MM.1S (cell line): ENCODE data around the gene IL12RB1.
A peak's percentile ranks its signal among the peaks of the same experiment; 100 is the strongest.

Experiments used
- DNase-seq: peaks from one replicate; pipeline ENCODE4 v3.0.0-alpha.2; 2015
- H2AFZ ChIP-seq: fragments of 300-600 bp; sonication (generic); 2 replicates; pipeline ENCODE4 v1.6.0; 2016; ENCODE audit warnings: antibody characterized with exemption, low read length
- H3F3A ChIP-seq: fragments of 300-600 bp; sonication (generic); 2 replicates; pipeline ENCODE4 v1.6.1; 2016; ENCODE audit warnings: mild to moderate bottlenecking, antibody characterized with exemption, low read length, moderate library complexity, mixed read lengths; ENCODE audit not compliant: insufficient read depth
- H3K27ac ChIP-seq: fragments of 300-600 bp; sonication (generic); 2 replicates; pipeline ENCODE4 v1.5.1; 2016; ENCODE audit warnings: mild to moderate bottlenecking, low read length
- H3K27me3 ChIP-seq: fragments of 300-600 bp; sonication (generic); replicated peaks from 2 replicates; pipeline ENCODE4 v1.6.0; 2016; ENCODE audit warnings: low read length; ENCODE audit not compliant: insufficient read depth
- H3K36me3 ChIP-seq: fragments of 300-600 bp; sonication (generic); replicated peaks from 2 replicates; pipeline ENCODE4 v1.6.1; 2016; ENCODE audit warnings: mild to moderate bottlenecking, low read length, mixed read lengths; ENCODE audit not compliant: insufficient read depth
- H3K4me1 ChIP-seq: fragments of 300-600 bp; sonication (generic); 2 replicates; pipeline ENCODE4 v1.6.1; 2016; ENCODE audit warnings: low read length, mixed read lengths
- H3K4me2 ChIP-seq: fragments of 300-600 bp; sonication (generic); 2 replicates; pipeline ENCODE4 v1.6.0; 2016; ENCODE audit warnings: low read depth, low read length
- H3K4me3 ChIP-seq: fragments of 300-600 bp; sonication (generic); 2 replicates; pipeline ENCODE4 v1.5.1; 2016; ENCODE audit warnings: low read length, mixed read lengths
- H3K79me2 ChIP-seq: fragments of 300-600 bp; sonication (generic); 2 replicates; pipeline ENCODE4 v1.6.1; 2016; ENCODE audit warnings: mixed run types, low read length, mixed read lengths
- H3K9ac ChIP-seq: fragments of 300-600 bp; sonication (generic); 2 replicates; pipeline ENCODE4 v1.6.1; 2016; ENCODE audit warnings: low read length, mixed read lengths
- H3K9me2 ChIP-seq: fragments of 300-600 bp; sonication (generic); replicated peaks from 2 replicates; pipeline ENCODE4 v1.6.1; 2016; ENCODE audit warnings: mild to moderate bottlenecking, low read length, mixed read lengths; ENCODE audit not compliant: insufficient read depth
- H3K9me3 ChIP-seq: fragments of 300-600 bp; sonication (generic); replicated peaks from 2 replicates; pipeline ENCODE4 v1.6.1; 2016; ENCODE audit warnings: mild to moderate bottlenecking, low read length, mixed read lengths; ENCODE audit not compliant: insufficient read depth
- H4K20me1 ChIP-seq: fragments of 300-600 bp; sonication (generic); 2 replicates; pipeline ENCODE4 v1.6.1; 2016; ENCODE audit warnings: mild to moderate bottlenecking, low read length, moderate library complexity, mixed read lengths; ENCODE audit not compliant: insufficient read depth
- EZH2 ChIP-seq: fragments of 300-600 bp; sonication (generic); optimal IDR thresholded peaks from 2 replicates; pipeline ENCODE3; 2017; ENCODE audit warnings: low read depth, mild to moderate bottlenecking, antibody characterized with exemption, low read length, mixed read lengths
- EZH2phosphoT487 ChIP-seq: fragments of 300-600 bp; sonication (generic); IDR thresholded peaks from 2 replicates; pipeline ENCODE4 v1.6.1; 2018; ENCODE audit warnings: antibody characterized with exemption, low read length
- TF ChIP-seq, protein P1 (sequence below): fragments of 300-600 bp; sonication (generic); IDR thresholded peaks from 2 replicates; pipeline ENCODE4 v1.5.1; 2016; ENCODE audit warnings: antibody characterized with exemption, low read length, mixed read lengths

The IL12RB1 gene

DNA sequence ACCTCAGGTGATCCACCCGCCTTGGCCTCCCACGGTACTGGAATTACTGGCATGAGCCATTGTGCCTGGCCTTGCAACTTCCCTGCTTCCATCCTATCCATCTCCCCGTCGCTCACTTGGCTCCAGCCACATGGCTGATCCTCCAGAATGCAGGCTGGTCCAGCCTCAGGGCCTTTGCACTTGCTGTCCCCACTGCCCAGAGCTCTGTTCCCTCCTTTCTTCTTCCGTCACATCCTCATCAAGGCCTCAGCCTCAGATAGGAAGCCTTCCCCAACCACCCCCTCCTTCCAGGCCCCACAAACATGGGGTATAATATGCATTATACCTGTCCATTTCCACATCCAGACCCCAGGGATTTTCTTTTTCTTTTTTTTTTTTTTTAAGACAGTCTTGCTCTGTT, 27.1 kb upstream of the IL12RB1 start:
- H3F3A ChIP-seq = peaks cover 10% of the 10 kb centered on the region
- peaks cover 13% of the 10 kb centered on the region for H3K4me1 ChIP-seq
- peaks cover 9% of the 10 kb centered on the region for H3K79me2 ChIP-seq
- no peak overlapping the region for H2AFZ ChIP-seq
- no peak for DNase-seq
- H3K9ac ChIP-seq = no peak overlapping the region
- H3K9me3 ChIP-seq = no peaks in the 10 kb centered on the region
- no peak overlapping the region for H3K4me2 ChIP-seq
- TF ChIP-seq EZH2 (no peak), EZH2phosphoT487 (no peak)
- TF ChIP-seq, protein P1, sequence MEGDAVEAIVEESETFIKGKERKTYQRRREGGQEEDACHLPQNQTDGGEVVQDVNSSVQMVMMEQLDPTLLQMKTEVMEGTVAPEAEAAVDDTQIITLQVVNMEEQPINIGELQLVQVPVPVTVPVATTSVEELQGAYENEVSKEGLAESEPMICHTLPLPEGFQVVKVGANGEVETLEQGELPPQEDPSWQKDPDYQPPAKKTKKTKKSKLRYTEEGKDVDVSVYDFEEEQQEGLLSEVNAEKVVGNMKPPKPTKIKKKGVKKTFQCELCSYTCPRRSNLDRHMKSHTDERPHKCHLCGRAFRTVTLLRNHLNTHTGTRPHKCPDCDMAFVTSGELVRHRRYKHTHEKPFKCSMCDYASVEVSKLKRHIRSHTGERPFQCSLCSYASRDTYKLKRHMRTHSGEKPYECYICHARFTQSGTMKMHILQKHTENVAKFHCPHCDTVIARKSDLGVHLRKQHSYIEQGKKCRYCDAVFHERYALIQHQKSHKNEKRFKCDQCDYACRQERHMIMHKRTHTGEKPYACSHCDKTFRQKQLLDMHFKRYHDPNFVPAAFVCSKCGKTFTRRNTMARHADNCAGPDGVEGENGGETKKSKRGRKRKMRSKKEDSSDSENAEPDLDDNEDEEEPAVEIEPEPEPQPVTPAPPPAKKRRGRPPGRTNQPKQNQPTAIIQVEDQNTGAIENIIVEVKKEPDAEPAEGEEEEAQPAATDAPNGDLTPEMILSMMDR = no peak
- no peaks in the 10 kb centered on the region for H4K20me1 ChIP-seq
- H3K4me3 ChIP-seq = no peak overlapping the region
- no peaks in the 10 kb centered on the region for H3K36me3 ChIP-seq
- H3K27me3 ChIP-seq = 0 out of 2 replicates have a peak, but pooled peaks cover 6% of the 10 kb centered on the region
- no peak overlapping the region for H3K27ac ChIP-seq
- no peaks in the 10 kb centered on the region for H3K9me2 ChIP-seq

DNA sequence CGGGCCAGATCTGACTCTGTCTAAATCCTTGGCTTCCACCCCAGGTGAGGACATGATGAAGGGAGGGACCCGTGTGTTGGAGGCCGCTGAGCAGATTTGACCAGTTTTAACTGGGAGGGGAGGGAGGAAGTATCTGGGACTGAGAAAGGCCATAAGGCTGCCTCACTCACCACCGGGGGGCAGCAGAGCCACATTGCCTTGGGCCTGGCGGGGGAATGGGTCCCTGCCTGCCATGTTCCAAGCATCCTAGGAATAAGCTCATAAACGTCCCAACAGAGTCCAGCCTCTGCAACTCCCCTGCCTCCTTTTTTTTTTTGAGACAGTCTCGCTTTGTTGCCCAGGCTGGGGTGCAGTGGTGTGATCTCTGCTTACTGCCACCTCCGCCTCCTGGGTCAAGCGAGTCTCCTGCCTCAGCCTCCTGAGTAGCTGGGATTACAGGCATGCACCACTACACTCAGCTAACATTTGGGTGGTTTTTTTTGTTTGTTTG, 26.3 kb upstream of the IL12RB1 start:
- Histone ChIP-seq H3K9me2 (no peaks in the 10 kb centered on the region), H3K4me3 (no peak overlapping the region), H4K20me1 (no peaks in the 10 kb centered on the region), H3K36me3 (no peaks in the 10 kb centered on the region), H3K27me3 (0 out of 2 replicates have a peak, but pooled peaks cover 8% of the 10 kb centered on the region), H3K4me1 (peaks cover 8% of the 10 kb centered on the region), H2AFZ (no peak overlapping the region), H3K79me2 (peaks cover under 1% of the 10 kb centered on the region; the same call in 1 of the 2 replicates), H3K27ac (no peak overlapping the region), H3F3A (0 out of 2 replicates have a peak, but pooled peaks cover 5% of the 10 kb centered on the region), H3K4me2 (no peak overlapping the region), H3K9me3 (no peaks in the 10 kb centered on the region), H3K9ac (no peak overlapping the region)
- peak; percentile 74 for DNase-seq
- TF ChIP-seq EZH2phosphoT487 (no peak), EZH2 (no peak)
- TF ChIP-seq, protein P1 = peak; percentile 90

DNA sequence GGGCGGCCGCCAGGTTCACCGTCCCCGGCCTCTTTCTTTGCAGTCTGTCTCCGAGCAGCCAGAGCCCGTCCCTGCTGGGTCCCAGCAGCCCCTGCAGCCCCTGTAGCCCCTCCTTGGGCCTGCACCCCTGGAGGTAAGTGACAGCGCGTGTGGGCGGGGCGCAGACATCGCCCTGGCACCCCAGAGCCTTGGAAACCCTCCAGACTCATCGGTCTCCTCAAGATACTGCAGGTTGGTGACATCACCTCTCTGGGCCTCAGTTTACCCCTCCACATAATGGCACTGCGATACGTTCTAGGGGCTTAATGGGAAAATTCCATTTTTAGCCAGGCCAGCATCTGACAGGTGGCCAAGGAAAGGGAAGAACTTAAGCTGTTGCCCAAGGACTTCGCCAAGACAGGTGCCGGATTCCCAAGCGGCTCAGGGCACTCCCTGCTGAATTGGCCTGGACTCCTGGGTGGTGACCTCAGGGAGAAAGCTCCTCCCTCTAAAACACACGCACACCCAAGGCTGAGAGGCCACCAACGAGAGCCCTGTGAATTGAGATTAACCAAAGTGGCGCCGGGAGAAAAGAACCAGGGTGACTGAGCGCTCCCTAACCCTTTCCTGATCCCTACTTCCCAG, 24.0 kb upstream of the IL12RB1 start:
- DNase-seq = no peak

More for the DNA sequence above, 24.0 kb upstream of the IL12RB1 start:
- Histone ChIP-seq H3F3A (0 out of 2 replicates have a peak, but pooled peaks cover 5% of the 10 kb centered on the region), H2AFZ (peak overlapping the region; percentile 96), H3K4me3 (peak overlapping the region; percentile 87), H3K36me3 (no peaks in the 10 kb centered on the region), H3K4me2 (peak overlapping the region; percentile 99), H3K79me2 (no peaks in the 10 kb centered on the region), H3K27me3 (0 out of 2 replicates have a peak, but pooled peaks cover 8% of the 10 kb centered on the region), H3K4me1 (0 out of 2 replicates have a peak, but pooled peaks cover 7% of the 10 kb centered on the region), H3K9me2 (no peaks in the 10 kb centered on the region), H4K20me1 (no peaks in the 10 kb centered on the region), H3K9me3 (no peaks in the 10 kb centered on the region), H3K27ac (no peak overlapping the region), H3K9ac (peak overlapping the region; percentile 59; the same call in 1 of the 2 replicates)
- TF ChIP-seq EZH2 (no peak), EZH2phosphoT487 (no peak)
- TF ChIP-seq, protein P1 = no peak
